ENCODE results near the gene PPARG.

DNA sequence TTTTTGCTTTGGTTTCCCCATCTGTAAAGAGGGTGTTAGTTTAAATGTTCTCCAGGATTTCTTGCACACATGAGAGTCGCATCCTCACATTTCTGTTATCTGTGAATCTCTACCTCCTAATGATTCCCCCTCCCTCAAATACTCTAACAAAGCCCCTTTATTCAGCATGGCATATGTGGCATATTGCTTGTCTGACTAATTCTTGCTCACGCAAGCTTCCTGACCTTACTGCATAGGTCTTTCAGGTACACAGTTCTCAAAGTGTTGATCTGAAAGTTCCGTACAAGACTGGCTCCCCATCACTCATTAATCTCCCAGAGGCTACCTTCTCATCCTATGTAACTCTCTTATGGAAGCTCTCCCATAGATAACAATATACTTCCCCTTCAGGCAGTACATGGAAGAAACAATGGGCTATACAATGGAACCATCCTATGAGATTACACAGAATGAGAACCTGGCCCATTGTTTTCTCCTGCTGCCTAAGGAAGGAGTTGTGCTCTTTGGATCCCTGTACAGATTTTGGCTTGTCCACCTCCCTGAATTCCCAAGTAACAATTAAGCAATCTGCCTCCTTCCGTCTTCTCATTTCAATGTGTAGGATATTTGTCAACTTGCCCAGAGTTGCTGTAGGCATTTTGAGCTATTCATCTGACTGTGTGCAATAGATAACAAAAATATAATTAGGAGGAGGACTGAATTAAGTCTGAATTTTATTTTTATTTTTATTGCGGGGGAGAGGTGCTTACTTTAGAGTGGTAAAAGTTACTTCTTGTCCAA lies 51.0 kb downstream of the PPARG start:
- TF ChIP-seq, protein P1, sequence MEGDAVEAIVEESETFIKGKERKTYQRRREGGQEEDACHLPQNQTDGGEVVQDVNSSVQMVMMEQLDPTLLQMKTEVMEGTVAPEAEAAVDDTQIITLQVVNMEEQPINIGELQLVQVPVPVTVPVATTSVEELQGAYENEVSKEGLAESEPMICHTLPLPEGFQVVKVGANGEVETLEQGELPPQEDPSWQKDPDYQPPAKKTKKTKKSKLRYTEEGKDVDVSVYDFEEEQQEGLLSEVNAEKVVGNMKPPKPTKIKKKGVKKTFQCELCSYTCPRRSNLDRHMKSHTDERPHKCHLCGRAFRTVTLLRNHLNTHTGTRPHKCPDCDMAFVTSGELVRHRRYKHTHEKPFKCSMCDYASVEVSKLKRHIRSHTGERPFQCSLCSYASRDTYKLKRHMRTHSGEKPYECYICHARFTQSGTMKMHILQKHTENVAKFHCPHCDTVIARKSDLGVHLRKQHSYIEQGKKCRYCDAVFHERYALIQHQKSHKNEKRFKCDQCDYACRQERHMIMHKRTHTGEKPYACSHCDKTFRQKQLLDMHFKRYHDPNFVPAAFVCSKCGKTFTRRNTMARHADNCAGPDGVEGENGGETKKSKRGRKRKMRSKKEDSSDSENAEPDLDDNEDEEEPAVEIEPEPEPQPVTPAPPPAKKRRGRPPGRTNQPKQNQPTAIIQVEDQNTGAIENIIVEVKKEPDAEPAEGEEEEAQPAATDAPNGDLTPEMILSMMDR (IDR thresholded peaks at IDR 0.05 in 8 of 11, conservative IDR thresholded peaks at IDR 0.05 in 3 of 11) = no peak
- no peak for TF ChIP-seq POLR2A (IDR thresholded peaks at IDR 0.05)
- TF ChIP-seq POLR2AphosphoS5 (IDR thresholded peaks at IDR 0.05) = no peak

All from spleen (tissue), 7 donors.